ENCODE data around the gene SPINK6.

Gene SPINK6

GRCh38 chr5:148221508-148221907 is 18.7 kb downstream of the SPINK6 start:
- DNase-seq (ENCODE audit: low read depth, low spot score), result no peak

DNA sequence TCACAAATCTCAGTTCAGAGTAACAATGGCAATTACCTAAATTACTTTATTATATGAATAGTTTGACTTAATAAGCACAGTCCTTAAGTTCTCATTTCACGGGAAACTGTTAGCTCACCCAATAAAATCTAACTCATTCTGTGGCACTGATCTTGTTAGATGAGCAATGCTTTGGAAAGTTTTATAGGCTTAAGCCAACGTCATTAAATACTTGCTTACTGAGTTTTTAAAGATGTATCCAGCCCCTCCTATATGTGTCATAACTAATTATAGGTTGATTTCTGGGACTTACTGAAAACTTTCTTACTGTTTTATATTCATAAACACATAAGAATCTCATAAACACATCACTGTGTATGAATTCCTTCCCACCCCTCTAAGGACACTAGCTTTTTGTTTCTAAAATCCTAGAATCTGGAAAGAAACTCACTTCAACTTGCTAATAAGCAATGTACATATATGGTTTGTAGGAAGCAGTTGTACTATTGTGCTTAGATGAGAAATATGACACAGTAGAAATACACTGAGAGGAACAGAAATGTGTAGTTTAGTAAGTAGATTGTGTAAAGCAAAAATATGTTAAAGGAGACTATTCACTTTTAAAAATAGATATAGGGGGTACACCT is 21.4 kb downstream of the SPINK6 start:
- no peak for DNase-seq (ENCODE audit: low read depth, low spot score)

- DNase-seq (ENCODE audit: low read depth, low spot score), result no peak
Measured at GRCh38 chr5:148228392-148228984, 25.6 kb downstream of the SPINK6 start.

DNA sequence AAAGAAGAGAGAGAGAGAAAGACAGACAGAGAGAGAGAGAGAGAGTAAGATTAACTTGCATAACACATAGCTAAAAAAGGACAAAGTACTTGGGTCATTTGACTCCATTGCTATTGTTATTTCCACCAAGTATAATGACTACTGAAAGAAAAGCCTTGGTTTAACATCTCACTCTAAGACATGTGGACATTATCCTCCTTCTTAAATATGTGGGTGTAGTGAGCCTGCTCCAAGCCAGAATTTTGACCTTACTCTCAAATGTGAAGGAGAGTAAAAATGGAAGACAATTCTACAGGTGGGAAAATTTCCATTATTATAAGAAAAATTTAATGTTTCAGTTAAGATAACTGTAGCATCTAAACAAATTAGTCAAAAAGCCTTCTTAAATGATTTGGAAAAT is 27.0 kb downstream of the SPINK6 start:
- DNase-seq (ENCODE audit: low read depth, low spot score), result no peak

- no peak for DNase-seq (ENCODE audit: low read depth, low spot score)
Measured at GRCh38 chr5:148230240-148230639, 27.4 kb downstream of the SPINK6 start.

GRCh38 chr5:148237785-148238417 is 35.1 kb downstream of the SPINK6 start:
- no peak for DNase-seq (ENCODE audit: low read depth, low spot score)

- no peak for DNase-seq (ENCODE audit: low read depth, low spot score)
Measured at GRCh38 chr5:148238418-148238794, 35.6 kb downstream of the SPINK6 start, which contains the start of gene MARCOL. MARCOL (plus strand) TSS chr5:148238525; CDS start chr5:148238598, 73 bp downstream.

GRCh38 chr5:148248894-148249293 is 46.1 kb downstream of the SPINK6 start:
- DNase-seq (ENCODE audit: low read depth, low spot score), result no peak

DNA sequence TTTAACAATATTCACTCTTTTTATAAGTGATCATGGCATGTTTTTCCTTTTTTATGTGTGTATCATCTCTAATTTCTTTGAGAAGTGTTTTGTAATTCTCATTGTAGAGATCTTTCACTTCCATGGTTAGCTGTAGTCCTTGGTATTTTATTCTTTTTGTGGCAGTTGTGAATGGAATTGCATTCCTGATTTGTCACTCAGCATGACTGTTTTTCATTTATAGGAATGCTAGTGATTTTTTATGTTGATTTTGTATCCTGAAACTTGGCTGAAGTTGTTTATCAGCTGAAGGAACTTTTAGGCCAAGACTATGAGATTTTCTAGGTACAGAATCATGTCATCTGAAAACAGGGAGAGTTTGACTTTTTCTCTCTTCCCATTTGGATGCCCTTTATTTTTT is 52.6 kb downstream of the SPINK6 start:
- DNase-seq (ENCODE audit: low read depth, low spot score), result no peak

DNA sequence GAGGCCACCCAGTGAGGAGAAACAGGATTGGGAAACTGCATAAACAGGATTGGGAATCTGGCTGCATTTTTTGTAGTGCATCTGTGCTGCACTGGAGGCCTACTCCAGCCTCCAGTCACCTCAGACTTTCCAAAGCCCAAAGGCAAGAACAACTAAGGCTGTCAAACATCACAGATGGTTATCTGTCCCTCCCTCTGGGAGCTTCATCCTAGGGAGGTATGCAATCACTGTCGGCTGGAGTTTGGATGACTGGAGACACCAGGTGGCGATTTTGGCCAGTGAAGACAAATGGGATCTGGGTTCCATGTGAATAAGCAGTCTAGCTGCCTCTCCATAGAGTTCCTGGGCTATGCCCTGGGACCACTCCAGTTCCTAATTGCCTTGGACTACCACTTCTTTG is 56.4 kb downstream of the SPINK6 start:
- DNase-seq (ENCODE audit: low read depth, low spot score), result no peak

- DNase-seq (ENCODE audit: low read depth, low spot score), result no peak
Measured at GRCh38 chr5:148261221-148261620, 58.4 kb downstream of the SPINK6 start.

Measured in brain pericyte (primary cell).